Osteoblast (primary cell): ENCODE data around the gene UBE2N. TPM values are rescaled to one million over a fixed set of nuclear protein-coding genes. Genes with fewer than 3 reads are reported as not detected.
A peak's percentile ranks its signal among the peaks of the same experiment; 100 is the strongest.

ENCODE experiments used
- DNase-seq: peaks from one replicate; pipeline ENCODE4 v3.0.0; 2011; ENCODE audit warnings: low spot score, mixed read lengths; ENCODE audit not compliant: insufficient read length; ENCODE audit errors: missing footprints
- H2AFZ ChIP-seq: 2 replicates; pipeline ENCODE4 v1.6.0; 2011; ENCODE audit warnings: mild to moderate bottlenecking, low read length
- H3K27ac ChIP-seq: 2 replicates; pipeline ENCODE4 v1.5.1; 2011; ENCODE audit warnings: mild to moderate bottlenecking, low read depth, low read length, moderate library complexity
- H3K27me3 ChIP-seq: 2 replicates; pipeline ENCODE4 v1.6.0; 2012; ENCODE audit warnings: mild to moderate bottlenecking, control low read depth, inconsistent platforms, low read length, moderate library complexity; ENCODE audit not compliant: insufficient read depth
- H3K36me3 ChIP-seq: 2 replicates; pipeline ENCODE4 v1.5.1; 2011; ENCODE audit warnings: mild to moderate bottlenecking, low read length, control low read depth, moderate library complexity; ENCODE audit not compliant: insufficient read depth
- H3K4me1 ChIP-seq: 2 replicates; pipeline ENCODE4 v1.5.1; 2011; ENCODE audit warnings: mild to moderate bottlenecking, low read length, control low read depth, moderate library complexity; ENCODE audit not compliant: insufficient read depth
- H3K4me2 ChIP-seq: 2 replicates; pipeline ENCODE4 v1.6.0; 2011; ENCODE audit warnings: mild to moderate bottlenecking, low read length; ENCODE audit not compliant: insufficient read depth
- H3K4me3 ChIP-seq: fragments of 200-600 bp; sonication (generic); 3 replicates; pipeline ENCODE4 v1.5.1; 2012; ENCODE audit warnings: mild to moderate bottlenecking, low read length, inconsistent platforms; ENCODE audit not compliant: insufficient read depth
- H3K79me2 ChIP-seq: 2 replicates; pipeline ENCODE4 v1.6.0; 2012; ENCODE audit warnings: mild to moderate bottlenecking, low read length, control low read depth, inconsistent platforms; ENCODE audit not compliant: insufficient read depth
- H3K9me3 ChIP-seq: 2 replicates; pipeline ENCODE4 v1.5.1; 2011; ENCODE audit warnings: low read depth, low read length, control low read depth
- H4K20me1 ChIP-seq: 2 replicates; pipeline ENCODE4 v1.6.0; 2012; ENCODE audit warnings: mild to moderate bottlenecking, low read length, control low read depth; ENCODE audit not compliant: insufficient read depth
- CTCF ChIP-seq: IDR thresholded peaks from 2 replicates; pipeline ENCODE4 v1.5.1; 2011; ENCODE audit warnings: mild to moderate bottlenecking, low read depth, low read length, moderate library complexity; ENCODE audit errors: extremely low read depth
- total RNA-seq: library from RNA; depleted of rRNA; stranded (reverse); fragments of >200 nt; gene quantifications from 2 replicates; pipeline ENCODE4 v1.2.3, GENCODE V29; 2012

The UBE2N gene
- total RNA-seq, 1 donor = 44.2 TPM

- TF ChIP-seq CTCF = no peak
- Histone ChIP-seq H3K79me2 (peaks cover 81% of the 10 kb centered on the region), H3K4me3 (peak overlapping the region; percentile 74), H4K20me1 (peaks cover 46% of the 10 kb centered on the region), H3K27ac (peak overlapping the region; percentile 94), H3K4me1 (peaks cover 24% of the 10 kb centered on the region), H3K9me3 (no peaks in the 10 kb centered on the region), H3K36me3 (no peaks in the 10 kb centered on the region), H3K27me3 (no peaks in the 10 kb centered on the region), H2AFZ (no peak overlapping the region), H3K4me2 (peak overlapping the region; percentile 81)
- peak; percentile 66 for DNase-seq
Measured at GRCh38 chr12:93381161-93381975, 60.4 kb downstream of the UBE2N start.

- Histone ChIP-seq H3K27me3 (no peaks in the 10 kb centered on the region), H3K4me3 (peak overlapping the region; percentile 74), H4K20me1 (peaks cover 46% of the 10 kb centered on the region), H3K36me3 (no peaks in the 10 kb centered on the region), H3K79me2 (peaks cover 74% of the 10 kb centered on the region), H3K4me2 (peak overlapping the region; percentile 81), H3K4me1 (peaks cover 28% of the 10 kb centered on the region), H2AFZ (no peak overlapping the region), H3K9me3 (no peaks in the 10 kb centered on the region), H3K27ac (peak overlapping the region; percentile 94)
- DNase-seq = peak; percentile 25
- TF ChIP-seq CTCF = peak; percentile 31
Measured at GRCh38 chr12:93380480-93381121, 61.1 kb downstream of the UBE2N start.

GRCh38 chr12:93379981-93380361 is 61.8 kb downstream of the UBE2N start:
- DNase-seq = no peak
- Histone ChIP-seq H2AFZ (no peak overlapping the region), H3K4me1 (peaks cover 28% of the 10 kb centered on the region)

More at GRCh38 chr12:93379981-93380361, 61.8 kb downstream of the UBE2N start:
- Histone ChIP-seq H3K27me3 (no peaks in the 10 kb centered on the region), H3K27ac (peak overlapping the region; percentile 94), H3K79me2 (peaks cover 68% of the 10 kb centered on the region), H3K36me3 (no peaks in the 10 kb centered on the region), H3K9me3 (no peaks in the 10 kb centered on the region), H3K4me3 (peak overlapping the region; percentile 74), H4K20me1 (peaks cover 41% of the 10 kb centered on the region), H3K4me2 (peak overlapping the region; percentile 81)
- TF ChIP-seq CTCF = no peak
